Measurements from ENCODE around the gene CADM1. TPM values are rescaled to one million over a fixed set of nuclear protein-coding genes. Genes with fewer than 3 reads are reported as not detected.

The CADM1 gene
- total and polyA plus RNA-seq, 9 of the 15 experiments (the other 6 are each of a cell fraction or from before 2014, with no cell fraction given), result 0.42 TPM; not detected in 8

GRCh38 chr11:115144914-115145313 is 359.3 kb downstream of the CADM1 start:
- no peaks in the 10 kb centered on the region for H3K79me2 ChIP-seq (ENCODE audit: control insufficient read depth, insufficient read depth, low read length)
- H3K4me1 ChIP-seq (replicated peaks in 1 of 2; ENCODE audit: control insufficient read depth in 2 of 2, insufficient read depth in 2 of 2, low read length in 2 of 2), result no peaks in the 10 kb centered on the region
- H3K9me3 ChIP-seq (replicated peaks; ENCODE audit: control insufficient read depth, insufficient read depth, low read depth, low read length), result no peaks in the 10 kb centered on the region
- WGBS (ENCODE audit: insufficient coverage, low coverage, missing lambda C conversion rate), result 1% methylated on average over 7 of the region's 7 CpGs
- no peak overlapping the region for H3K27ac ChIP-seq (ENCODE audit: extremely low read depth, low read depth, low read length)
- H3K9ac ChIP-seq (ENCODE audit: insufficient read depth in 1 of 2, low read depth in 2 of 2, low read length in 2 of 2), result no peak overlapping the region
- H3K4me3 ChIP-seq, result no peak overlapping the region
- H3K9me1 ChIP-seq (ENCODE audit: control insufficient read depth, insufficient read depth, low read length), result peaks cover 2% of the 10 kb centered on the region
- intact Hi-C loops (cut with micrococcal nuclease), result no loop called here
- in situ Hi-C loops (cut with MboI), result no loop called here
- no peak overlapping the region for H2AFZ ChIP-seq (ENCODE audit: low read depth, low read length)
- no peaks in the 10 kb centered on the region; a peak in 1 of 5 replicates for H3K27me3 ChIP-seq (ENCODE audit: control insufficient read depth in 2 of 2, insufficient read depth in 2 of 2, low read length in 2 of 2)
- no peak for TF ChIP-seq NCOA1 (IDR thresholded peaks at IDR 0.05; ENCODE audit: low read depth)
- TF ChIP-seq GATAD2B (IDR thresholded peaks at IDR 0.05; ENCODE audit: borderline replicate concordance), result no peak
- TF ChIP-seq HOXB6 (CRISPR knock-in tag; IDR thresholded peaks at IDR 0.05; ENCODE audit: borderline replicate concordance), result no peak
- no peak for TF ChIP-seq DACH1 (IDR thresholded peaks at IDR 0.05; ENCODE audit: partially characterized antibody)
- TF ChIP-seq SMARCE1 (IDR thresholded peaks at IDR 0.05), result no peak
- TF ChIP-seq ARNT (IDR thresholded peaks at IDR 0.05), result no peak
- TF ChIP-seq TBP (optimal IDR thresholded peaks at IDR 0.05; ENCODE audit: low read depth, low read length), result no peak
- TF ChIP-seq ZNF740 (CRISPR knock-in tag; IDR thresholded peaks at IDR 0.05), result no peak
- no peak for TF ChIP-seq ZNF740 (tag; IDR thresholded peaks at IDR 0.05)
- no peak for TF ChIP-seq PCBP1 (IDR thresholded peaks at IDR 0.05; ENCODE audit: low read depth, low read length, poor library complexity, severe bottlenecking)
- TF ChIP-seq ASH1L (IDR thresholded peaks at IDR 0.05; ENCODE audit: borderline replicate concordance, low read depth, partially characterized antibody), result no peak
- no peak for TF ChIP-seq NR2C1 (IDR thresholded peaks at IDR 0.05)
- no peak for TF ChIP-seq NR2C1 (tag; IDR thresholded peaks at IDR 0.05)
- no peak for TF ChIP-seq ZBTB11 (CRISPR knock-in tag; IDR thresholded peaks at IDR 0.05)
- no peak for TF ChIP-seq TRIM25 (IDR thresholded peaks at IDR 0.05; ENCODE audit: borderline replicate concordance)
- no peak for TF ChIP-seq EHMT2 (IDR thresholded peaks at IDR 0.05)
- TF ChIP-seq ZNF695 (CRISPR knock-in tag; IDR thresholded peaks at IDR 0.05), result no peak
- no peak overlapping the region for H3K4me2 ChIP-seq (ENCODE audit: insufficient read depth, low read length)
- H4K20me1 ChIP-seq (replicated peaks; ENCODE audit: control insufficient read depth, insufficient read depth, low read length), result no peaks in the 10 kb centered on the region
- ATAC-seq, result no peak
- POLR2A ChIA-PET, result no interaction called here
- CTCF ChIA-PET (ENCODE audit: low intra/inter-chr PET ratio), result no interaction called here
- no peak for DNase-seq (ENCODE audit: extremely low read depth in 1 of 4, low spot score in 3 of 4)
- BruUV-seq (replicated peaks), result no TSS peak
- no peaks in the 10 kb centered on the region for H3K36me3 ChIP-seq (ENCODE audit: control insufficient read depth, insufficient read depth, low read length)
- no peak for FAIRE-seq

Measured in K562 (cell line).